ENCODE measurements around the gene PTPRD.
A peak's percentile ranks its signal among the peaks of the same experiment; 100 is the strongest.

Gene PTPRD

DNA sequence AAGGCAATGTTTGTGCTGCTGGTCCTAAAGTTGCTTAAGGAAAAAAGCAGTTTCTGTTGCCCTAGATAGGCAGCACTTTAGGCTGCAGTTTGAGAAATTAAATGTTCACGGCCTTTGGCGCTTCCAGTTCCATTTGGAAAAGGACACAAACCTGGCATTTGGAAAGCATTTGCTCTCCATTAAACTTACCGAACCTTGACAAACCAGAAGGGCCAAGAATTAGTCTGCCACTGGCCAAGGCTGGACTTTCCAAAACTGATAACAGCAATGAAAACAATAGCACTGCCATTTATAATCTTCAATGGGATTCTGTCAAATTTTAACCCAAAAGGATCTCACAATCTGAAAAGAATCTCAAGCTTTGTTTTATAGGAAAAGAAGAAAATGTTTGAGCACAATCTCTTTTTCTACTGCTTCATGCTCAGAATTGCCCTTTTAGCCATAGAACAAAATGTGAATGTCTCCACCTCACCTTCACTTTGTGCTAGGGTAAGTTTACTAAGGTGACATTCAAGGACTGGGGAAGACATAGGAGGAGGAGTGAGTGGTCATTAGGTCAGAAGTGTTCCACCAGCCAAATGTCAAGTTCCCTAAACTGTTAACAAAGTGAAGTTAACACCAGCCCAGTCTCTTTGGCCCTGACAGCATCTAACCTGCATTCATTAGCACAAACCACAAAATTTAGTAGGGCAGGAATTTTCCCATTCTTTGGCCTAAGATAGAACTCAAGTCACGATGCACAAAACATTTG lies 2229.8 kb downstream of the PTPRD start:
- in situ Hi-C loops (cut with HindIII; ENCODE audit: low sequenced_read_pairs): no loop called here
- H3K4me3 ChIP-seq (ENCODE audit: low read depth, low read length): no peak overlapping the region
- TF ChIP-seq, protein P1, sequence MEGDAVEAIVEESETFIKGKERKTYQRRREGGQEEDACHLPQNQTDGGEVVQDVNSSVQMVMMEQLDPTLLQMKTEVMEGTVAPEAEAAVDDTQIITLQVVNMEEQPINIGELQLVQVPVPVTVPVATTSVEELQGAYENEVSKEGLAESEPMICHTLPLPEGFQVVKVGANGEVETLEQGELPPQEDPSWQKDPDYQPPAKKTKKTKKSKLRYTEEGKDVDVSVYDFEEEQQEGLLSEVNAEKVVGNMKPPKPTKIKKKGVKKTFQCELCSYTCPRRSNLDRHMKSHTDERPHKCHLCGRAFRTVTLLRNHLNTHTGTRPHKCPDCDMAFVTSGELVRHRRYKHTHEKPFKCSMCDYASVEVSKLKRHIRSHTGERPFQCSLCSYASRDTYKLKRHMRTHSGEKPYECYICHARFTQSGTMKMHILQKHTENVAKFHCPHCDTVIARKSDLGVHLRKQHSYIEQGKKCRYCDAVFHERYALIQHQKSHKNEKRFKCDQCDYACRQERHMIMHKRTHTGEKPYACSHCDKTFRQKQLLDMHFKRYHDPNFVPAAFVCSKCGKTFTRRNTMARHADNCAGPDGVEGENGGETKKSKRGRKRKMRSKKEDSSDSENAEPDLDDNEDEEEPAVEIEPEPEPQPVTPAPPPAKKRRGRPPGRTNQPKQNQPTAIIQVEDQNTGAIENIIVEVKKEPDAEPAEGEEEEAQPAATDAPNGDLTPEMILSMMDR (IDR thresholded peaks at IDR 0.05; ENCODE audit: low read depth, low read length, missing control alignments): no peak
- no peak for DNase-seq (ENCODE audit: low read depth)

DNA sequence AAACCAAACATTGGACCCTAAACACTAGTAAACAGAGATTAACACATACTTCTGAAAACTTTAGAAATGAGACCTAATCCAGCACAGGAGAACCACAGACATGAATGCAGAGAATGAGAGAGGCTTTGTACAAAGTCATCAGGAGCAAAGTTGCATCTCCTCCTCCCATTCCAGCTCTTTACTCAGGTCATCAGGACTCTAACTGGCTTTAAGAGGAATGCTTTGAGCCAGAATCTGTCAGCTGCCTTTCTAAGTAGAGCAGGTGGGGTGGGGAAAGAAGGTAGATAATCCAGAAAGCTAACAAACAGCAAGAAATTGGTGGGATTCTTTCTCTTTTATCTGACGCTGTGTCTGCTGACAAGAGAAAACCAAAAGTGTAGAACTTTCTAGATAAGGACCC lies 2230.5 kb downstream of the PTPRD start:
- TF ChIP-seq, protein P1 (IDR thresholded peaks at IDR 0.05; ENCODE audit: low read depth, low read length, missing control alignments): no peak
- in situ Hi-C loops (cut with HindIII; ENCODE audit: low sequenced_read_pairs): no loop called here
- no peak overlapping the region for H3K4me3 ChIP-seq (ENCODE audit: low read depth, low read length)
- DNase-seq (ENCODE audit: low read depth): no peak

DNA sequence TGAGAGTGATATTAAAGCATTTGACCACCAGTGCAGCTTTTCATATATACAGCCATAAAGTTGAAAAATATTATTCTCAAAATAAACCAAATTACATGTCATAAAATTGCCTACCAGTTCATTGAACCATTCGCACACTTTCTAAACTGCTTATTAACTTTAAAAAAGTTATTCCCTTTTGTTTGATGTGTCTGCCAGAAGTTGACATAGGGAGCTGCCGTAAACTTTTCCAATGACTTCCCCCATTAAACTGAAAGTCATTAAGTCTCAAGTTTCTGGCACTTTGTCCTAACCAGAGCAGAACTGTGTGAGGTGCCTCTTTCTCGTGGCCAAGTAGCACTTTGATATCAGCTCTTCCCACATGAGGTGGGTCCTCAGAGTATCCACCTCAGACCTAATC lies 2231.2 kb downstream of the PTPRD start:
- DNase-seq (ENCODE audit: low read depth): no peak
- no peak overlapping the region for H3K4me3 ChIP-seq (ENCODE audit: low read depth, low read length)
- TF ChIP-seq, protein P1 (IDR thresholded peaks at IDR 0.05; ENCODE audit: low read depth, low read length, missing control alignments): no peak
- in situ Hi-C loops (cut with HindIII; ENCODE audit: low sequenced_read_pairs): no loop called here

DNA sequence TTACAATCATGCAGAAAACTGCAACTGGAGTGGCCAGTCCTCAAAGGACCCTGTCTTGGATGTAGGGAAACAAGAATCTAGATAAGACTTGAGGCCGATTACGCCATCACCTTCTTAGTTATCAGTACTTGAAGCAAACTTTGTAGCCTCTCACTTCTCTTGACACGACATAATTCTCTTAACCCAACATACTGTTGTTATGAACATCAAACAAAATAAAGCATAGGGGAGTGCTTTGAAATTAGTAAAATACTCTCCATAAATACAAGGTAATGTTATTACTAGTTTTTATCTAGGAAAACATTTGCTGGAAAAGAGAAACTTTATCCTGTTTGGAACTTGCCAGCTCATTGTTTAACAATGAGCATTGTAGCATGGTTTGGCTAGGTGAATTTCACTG lies 2238.3 kb downstream of the PTPRD start:
- TF ChIP-seq, protein P1 (IDR thresholded peaks at IDR 0.05; ENCODE audit: low read depth, low read length, missing control alignments): no peak
- in situ Hi-C loops (cut with HindIII; ENCODE audit: low sequenced_read_pairs): no loop called here
- no peak for DNase-seq (ENCODE audit: low read depth)
- H3K4me3 ChIP-seq (ENCODE audit: low read depth, low read length): no peak overlapping the region

DNA sequence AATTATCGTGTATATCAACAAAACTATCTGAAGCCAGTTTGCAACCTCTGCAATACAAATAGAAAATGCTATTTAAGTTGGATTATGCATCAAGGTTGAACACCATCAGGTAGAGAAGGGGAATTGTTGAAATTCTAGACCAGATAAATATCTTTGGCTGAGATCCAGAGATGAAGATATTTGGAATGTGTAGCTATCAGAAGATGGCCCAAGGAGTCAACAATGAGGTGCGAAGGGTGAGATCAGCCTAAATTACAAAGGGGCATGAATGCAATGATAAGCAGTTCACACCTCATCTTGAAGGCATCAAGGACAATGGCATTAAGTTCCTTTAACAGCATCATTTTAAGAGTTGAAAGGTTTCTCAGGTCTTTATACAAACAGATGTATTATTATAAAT lies 2241.1 kb downstream of the PTPRD start:
- no peak overlapping the region for H3K4me3 ChIP-seq (ENCODE audit: low read depth, low read length)
- no peak for DNase-seq (ENCODE audit: low read depth)
- TF ChIP-seq, protein P1 (IDR thresholded peaks at IDR 0.05; ENCODE audit: low read depth, low read length, missing control alignments): no peak
- in situ Hi-C loops (cut with HindIII; ENCODE audit: low sequenced_read_pairs): no loop called here

DNA sequence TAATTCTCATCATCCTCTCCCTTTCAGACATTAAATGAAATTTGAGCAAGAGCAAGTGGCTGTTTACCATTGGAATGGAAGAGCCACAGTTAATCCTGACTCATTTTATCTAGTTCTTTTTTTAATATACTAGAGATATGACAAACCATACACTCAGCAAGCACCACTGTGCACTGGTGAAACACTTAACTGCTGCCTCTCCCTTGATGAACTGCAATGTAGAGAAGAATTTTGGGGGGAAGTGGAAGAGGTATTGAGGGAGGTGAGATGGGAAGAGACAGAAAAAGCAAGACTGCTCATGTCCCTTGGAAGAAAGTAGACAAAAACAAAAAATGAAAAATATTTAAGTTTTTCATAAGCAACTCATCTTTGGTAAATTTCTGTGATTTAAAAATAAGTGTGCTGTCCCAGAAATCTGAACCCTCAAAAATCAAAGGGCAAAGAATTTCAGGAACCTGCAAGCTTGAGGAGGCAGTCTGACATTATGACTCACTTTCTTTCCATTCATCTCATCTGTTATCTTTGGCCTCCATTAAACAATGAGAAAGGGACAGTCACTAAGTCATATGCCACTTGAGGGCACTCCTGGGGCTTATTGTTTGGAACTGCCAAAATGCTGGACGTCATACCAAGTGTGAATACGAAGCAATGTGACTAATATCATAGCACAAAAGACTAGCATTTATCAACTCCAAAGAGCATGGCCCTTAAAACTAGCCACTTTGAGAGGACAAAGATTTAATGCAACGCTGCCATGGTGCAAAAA lies 2246.5 kb downstream of the PTPRD start:
- peak; percentile 13 for DNase-seq (ENCODE audit: low read depth)
- TF ChIP-seq, protein P1 (IDR thresholded peaks at IDR 0.05; ENCODE audit: low read depth, low read length, missing control alignments): no peak
- no peak overlapping the region for H3K4me3 ChIP-seq (ENCODE audit: low read depth, low read length)
- in situ Hi-C loops (cut with HindIII; ENCODE audit: low sequenced_read_pairs): no loop called here
